C4-2B (cell line): Measurements from ENCODE around the gene RNF215.

Experiments used
- CTCF ChIP-seq: fragments of 450-650 bp; conservative IDR thresholded peaks from 2 replicates; pipeline ENCODE4 v1.5.1; 2017; ENCODE audit warnings: mild to moderate bottlenecking
- ZFX ChIP-seq: fragments of 450-650 bp; IDR thresholded peaks from 2 replicates; pipeline ENCODE4 v1.6.1; 2017

- TF ChIP-seq CTCF (no peak), ZFX (no peak)
Observed at GRCh38 chr22:30435674-30436126, 48.5 kb upstream of the RNF215 start.
